WERI-Rb-1 (cell line): ENCODE data around the gene ZSCAN5A.

Source experiments
- DNase-seq: peaks from one replicate; pipeline ENCODE4 v3.0.0-alpha.2; 2020
- H3K27ac ChIP-seq: fragments of 250-450 bp; sonication (Bioruptor Pico); 2 replicates; pipeline ENCODE4 v1.5.1; 2020; ENCODE audit warnings: mild to moderate bottlenecking, moderate library complexity
- H3K27me3 ChIP-seq: fragments of 250-450 bp; sonication (Bioruptor Pico); 2 replicates; pipeline ENCODE4 v1.5.1; 2021; ENCODE audit warnings: mild to moderate bottlenecking, low read depth, moderate library complexity; ENCODE audit not compliant: insufficient read depth, severe bottlenecking
- H3K36me3 ChIP-seq: fragments of 250-450 bp; sonication (Bioruptor Pico); 2 replicates; pipeline ENCODE4 v1.5.1; 2020; ENCODE audit warnings: mild to moderate bottlenecking, moderate library complexity
- H3K4me3 ChIP-seq: 2 replicates; pipeline ENCODE4 v1.5.1; 2011; ENCODE audit warnings: low read depth, mild to moderate bottlenecking, control low read depth, low read length
- H3K9me3 ChIP-seq: fragments of 250-450 bp; sonication (Bioruptor Pico); 2 replicates; pipeline ENCODE4 v1.5.1; 2021; ENCODE audit warnings: mild to moderate bottlenecking, moderate library complexity; ENCODE audit not compliant: severe bottlenecking
- TF ChIP-seq, protein P1 (sequence below): IDR thresholded peaks from 2 replicates; pipeline ENCODE4 v1.5.1; 2011; ENCODE audit warnings: low read depth, mild to moderate bottlenecking, control low read depth, inconsistent platforms, low read length

Gene ZSCAN5A

DNA sequence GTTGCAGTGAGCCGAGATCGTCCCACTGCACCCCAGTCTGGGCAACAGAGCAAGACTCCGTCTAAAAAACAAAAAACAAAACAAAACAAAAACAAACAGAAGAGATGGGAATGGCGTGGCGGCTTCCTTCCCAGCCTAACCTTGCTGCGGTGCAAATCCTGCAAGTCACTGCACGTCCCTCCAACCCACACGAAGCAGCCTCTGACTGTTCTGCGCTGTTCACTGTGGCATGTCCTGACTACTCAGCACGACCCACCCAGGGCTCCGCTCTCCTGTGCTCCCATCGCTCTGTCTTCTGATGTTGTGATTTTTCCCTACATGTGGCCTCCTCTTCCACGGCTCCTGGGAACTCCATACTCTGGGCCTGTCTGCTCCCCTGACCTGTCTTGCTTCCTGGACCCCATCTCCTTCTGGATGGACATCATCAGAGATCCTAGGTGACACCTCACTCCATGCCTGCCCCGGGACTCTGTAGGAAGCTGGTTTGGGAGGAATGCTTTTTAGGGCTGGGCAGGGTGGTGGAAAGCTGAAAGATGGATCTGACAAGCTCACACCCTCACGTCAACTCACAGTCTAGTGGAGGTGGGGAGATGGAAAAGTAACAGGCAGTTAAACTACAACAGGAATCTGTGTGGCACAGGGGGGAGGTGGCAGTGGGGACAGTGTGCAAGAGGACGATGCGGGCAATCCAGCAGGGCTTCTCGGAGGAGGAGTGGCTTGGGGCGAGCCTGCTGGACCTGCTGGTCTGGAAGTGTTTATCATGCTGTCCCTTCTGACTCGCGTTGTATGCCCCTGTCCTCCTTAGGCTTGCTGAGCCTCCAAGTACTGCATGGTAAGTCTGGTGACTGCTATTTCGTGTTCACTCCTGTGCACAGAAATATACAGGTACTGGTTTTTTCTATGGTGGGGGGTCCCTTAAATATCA lies 18.8 kb downstream of the ZSCAN5A start:
- no peak for DNase-seq
- H3K4me3 ChIP-seq: no peak overlapping the region
- TF ChIP-seq, protein P1, sequence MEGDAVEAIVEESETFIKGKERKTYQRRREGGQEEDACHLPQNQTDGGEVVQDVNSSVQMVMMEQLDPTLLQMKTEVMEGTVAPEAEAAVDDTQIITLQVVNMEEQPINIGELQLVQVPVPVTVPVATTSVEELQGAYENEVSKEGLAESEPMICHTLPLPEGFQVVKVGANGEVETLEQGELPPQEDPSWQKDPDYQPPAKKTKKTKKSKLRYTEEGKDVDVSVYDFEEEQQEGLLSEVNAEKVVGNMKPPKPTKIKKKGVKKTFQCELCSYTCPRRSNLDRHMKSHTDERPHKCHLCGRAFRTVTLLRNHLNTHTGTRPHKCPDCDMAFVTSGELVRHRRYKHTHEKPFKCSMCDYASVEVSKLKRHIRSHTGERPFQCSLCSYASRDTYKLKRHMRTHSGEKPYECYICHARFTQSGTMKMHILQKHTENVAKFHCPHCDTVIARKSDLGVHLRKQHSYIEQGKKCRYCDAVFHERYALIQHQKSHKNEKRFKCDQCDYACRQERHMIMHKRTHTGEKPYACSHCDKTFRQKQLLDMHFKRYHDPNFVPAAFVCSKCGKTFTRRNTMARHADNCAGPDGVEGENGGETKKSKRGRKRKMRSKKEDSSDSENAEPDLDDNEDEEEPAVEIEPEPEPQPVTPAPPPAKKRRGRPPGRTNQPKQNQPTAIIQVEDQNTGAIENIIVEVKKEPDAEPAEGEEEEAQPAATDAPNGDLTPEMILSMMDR: no peak
- H3K9me3 ChIP-seq: no peaks in the 10 kb centered on the region
- H3K36me3 ChIP-seq: no peaks in the 10 kb centered on the region
- H3K27me3 ChIP-seq: no peaks in the 10 kb centered on the region
- no peak overlapping the region for H3K27ac ChIP-seq

DNA sequence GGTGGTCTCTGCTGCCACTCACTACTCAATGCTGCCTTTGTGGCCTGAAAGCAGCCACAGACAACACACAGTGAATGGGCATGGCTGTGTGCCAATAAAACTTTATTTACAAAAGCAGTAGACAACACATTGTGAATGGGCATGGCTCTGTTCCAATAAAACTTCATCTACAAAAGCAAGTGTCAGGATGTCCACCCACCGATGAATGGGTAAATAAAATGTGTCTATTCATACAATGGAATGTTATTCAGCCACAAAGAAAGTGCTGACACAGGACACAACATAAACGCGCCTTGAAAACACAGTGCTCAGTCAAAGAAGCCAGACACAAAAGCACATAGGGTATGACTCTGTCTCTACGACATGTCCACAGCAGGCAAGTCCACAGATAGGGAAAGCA lies 20.1 kb downstream of the ZSCAN5A start:
- no peak for DNase-seq

DNA sequence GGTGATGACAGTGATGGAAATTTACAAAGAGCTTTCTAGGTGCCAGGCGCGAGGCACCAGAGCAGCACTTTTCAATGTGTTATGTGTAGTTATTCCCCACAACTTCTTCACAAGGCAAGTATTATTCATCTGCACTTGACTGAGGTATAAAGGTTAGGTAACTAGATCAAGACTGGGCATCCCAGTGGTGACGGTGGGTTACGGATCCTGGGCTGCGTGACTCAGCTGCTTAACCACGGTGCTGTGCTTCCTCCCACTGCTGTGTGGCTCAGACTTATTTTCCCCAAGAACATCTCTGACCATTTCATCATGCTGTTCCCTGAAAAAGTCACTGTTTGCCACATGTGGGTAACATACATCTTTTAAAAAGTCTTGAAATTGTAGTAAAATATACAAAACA lies 22.8 kb downstream of the ZSCAN5A start:
- H3K36me3 ChIP-seq: no peaks in the 10 kb centered on the region
- H3K27ac ChIP-seq: no peak overlapping the region
- DNase-seq: no peak
- TF ChIP-seq, protein P1: no peak
- H3K9me3 ChIP-seq: no peaks in the 10 kb centered on the region
- H3K4me3 ChIP-seq: no peak overlapping the region
- no peaks in the 10 kb centered on the region for H3K27me3 ChIP-seq

More for the DNA sequence above, 20.1 kb downstream of the ZSCAN5A start:
- no peak overlapping the region for H3K27ac ChIP-seq
- no peaks in the 10 kb centered on the region for H3K9me3 ChIP-seq
- TF ChIP-seq, protein P1: no peak
- no peak overlapping the region for H3K4me3 ChIP-seq
- H3K36me3 ChIP-seq: no peaks in the 10 kb centered on the region
- H3K27me3 ChIP-seq: no peaks in the 10 kb centered on the region

DNA sequence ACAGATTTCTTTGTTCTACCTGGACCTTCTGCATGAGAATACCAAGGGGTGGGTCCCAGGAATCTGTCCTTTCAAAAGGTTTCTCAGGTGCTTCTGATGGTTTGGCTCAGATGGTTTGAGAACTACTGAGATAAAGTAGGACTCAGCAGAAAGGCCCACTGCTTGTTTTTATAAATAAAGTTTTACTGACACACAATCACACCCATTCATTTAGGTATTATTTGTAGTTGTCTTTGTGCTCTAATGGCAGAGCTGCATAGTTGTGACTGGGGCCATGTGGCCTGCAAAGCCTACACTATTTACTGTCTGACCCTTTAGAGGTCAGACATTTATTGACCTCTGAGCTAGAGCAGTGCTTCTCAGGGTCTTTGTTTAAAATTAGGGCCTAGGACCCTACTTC lies 24.5 kb downstream of the ZSCAN5A start:
- TF ChIP-seq, protein P1: no peak
- DNase-seq: no peak
- Histone ChIP-seq H3K27ac (no peak overlapping the region), H3K4me3 (no peak overlapping the region), H3K27me3 (no peaks in the 10 kb centered on the region), H3K9me3 (no peaks in the 10 kb centered on the region), H3K36me3 (no peaks in the 10 kb centered on the region)

DNA sequence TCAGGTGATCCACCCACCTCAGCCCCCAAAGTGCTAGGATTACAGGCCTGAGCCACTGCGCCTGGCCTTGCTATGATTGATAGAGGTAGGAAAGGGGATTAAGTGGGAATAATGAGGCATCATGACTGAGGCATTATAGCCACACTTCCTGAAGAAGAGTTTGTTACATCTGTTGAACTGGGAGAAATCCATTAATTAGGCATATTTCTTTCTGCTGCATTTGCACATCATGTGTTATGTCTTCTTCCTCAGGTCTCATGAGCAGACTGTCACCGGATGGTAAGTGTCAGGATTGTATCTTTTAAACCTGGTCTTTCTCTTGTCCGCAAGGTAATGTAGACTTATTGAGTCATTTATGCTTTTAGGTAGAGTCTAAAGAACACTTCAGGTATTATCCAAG lies 29.9 kb downstream of the ZSCAN5A start:
- Histone ChIP-seq H3K27me3 (no peaks in the 10 kb centered on the region), H3K36me3 (no peaks in the 10 kb centered on the region), H3K4me3 (no peak overlapping the region), H3K9me3 (no peaks in the 10 kb centered on the region), H3K27ac (no peak overlapping the region)
- peak; percentile 24 for DNase-seq
- TF ChIP-seq, protein P1: no peak

DNA sequence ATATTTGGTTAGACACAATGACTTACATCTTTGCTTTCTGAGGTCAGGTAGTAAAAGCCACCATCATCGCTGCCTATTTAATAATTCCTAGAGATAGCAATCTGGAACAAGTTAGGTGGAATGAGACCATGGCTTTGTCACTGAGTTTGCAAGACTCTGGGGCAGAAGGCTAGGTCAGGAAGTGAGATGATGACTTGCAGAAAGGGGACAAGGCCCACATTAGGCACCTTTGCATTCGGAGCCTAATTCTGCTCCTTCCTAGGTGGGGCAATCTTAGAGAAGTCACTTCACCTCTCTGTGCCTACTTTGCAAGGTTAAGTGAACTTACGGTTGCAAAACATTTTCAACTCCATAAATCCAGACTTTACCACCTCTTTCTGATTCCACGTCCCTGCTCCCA lies 31.8 kb downstream of the ZSCAN5A start:
- no peaks in the 10 kb centered on the region for H3K9me3 ChIP-seq
- H3K36me3 ChIP-seq: no peaks in the 10 kb centered on the region
- H3K27ac ChIP-seq: no peak overlapping the region
- no peak for DNase-seq
- no peak overlapping the region for H3K4me3 ChIP-seq
- no peaks in the 10 kb centered on the region for H3K27me3 ChIP-seq
- TF ChIP-seq, protein P1: no peak
